Transverse colon (tissue), 4 donors: ENCODE data around the gene GBP5. TPM values are rescaled to one million over a fixed set of nuclear protein-coding genes. Genes with fewer than 3 reads are reported as not detected.

Experiments
- DNase-seq: peaks from one replicate; pipeline ENCODE4 v3.0.0-alpha.2; 2019
- H3K27ac ChIP-seq, 4 donors: fragments of 200-600 bp; sonication (generic); 2 replicates each; pipeline ENCODE4 v1.5.1; 2016 to 2018; ENCODE audit warnings: inconsistent platforms in 4 of 4
- H3K27me3 ChIP-seq: fragments of 200-600 bp; sonication (generic); 2 replicates; pipeline ENCODE4 v1.5.1; 2017; ENCODE audit warnings: inconsistent platforms
- H3K36me3 ChIP-seq, 4 donors: fragments of 200-600 bp; sonication (generic); 2 replicates each; pipeline ENCODE4 v1.5.1; 2017 to 2019; ENCODE audit warnings: inconsistent platforms in 4 of 4
- H3K4me1 ChIP-seq, 4 donors: fragments of 200-600 bp; sonication (generic); 2 replicates each; pipeline ENCODE4 v1.5.1; 2017 to 2020; ENCODE audit warnings: inconsistent platforms in 4 of 4
- H3K4me3 ChIP-seq, 4 donors: fragments of 200-600 bp; sonication (generic); 1 replicate in 1 of 4; 2 replicates in 3 of 4; pipeline versions ENCODE4 v1.5.1 to v1.6.1; 2017 to 2019; ENCODE audit warnings: inconsistent platforms in 4 of 4
- H3K9me3 ChIP-seq, 2 donors: fragments of 200-600 bp; sonication (generic); 2 replicates each; pipeline ENCODE4 v1.5.1; 2017 to 2019; ENCODE audit warnings: inconsistent platforms in 2 of 2
- CTCF ChIP-seq, 5 experiments: fragments of 200-600 bp in 3 of 5; fragments of 450-650 bp in 2 of 5; sonication (generic) in 3 of 5; IDR thresholded peaks; 1 replicate in 2 of 5; 2 replicates in 3 of 5; pipeline ENCODE4 v1.5.1; 2016 to 2017; ENCODE audit warnings: antibody characterized with exemption in 5 of 5, inconsistent platforms in 3 of 5, mild to moderate bottlenecking in 2 of 5, moderate library complexity in 1 of 5
- EP300 ChIP-seq: sonication (generic); formaldehyde crosslinking; IDR thresholded peaks from one replicate; pipeline ENCODE4 v1.6.1; 2017; ENCODE audit warnings: antibody characterized with exemption, low read depth
- POLR2A ChIP-seq: fragments of 450-650 bp; IDR thresholded peaks from one replicate; pipeline ENCODE4 v1.6.1; 2016; ENCODE audit warnings: antibody characterized with exemption, mild to moderate bottlenecking, moderate library complexity
- POLR2AphosphoS5 ChIP-seq, 3 donors: sonication (generic); formaldehyde crosslinking; IDR thresholded peaks; one replicate each; pipeline ENCODE4 v1.6.1; 2016; ENCODE audit warnings: antibody characterized with exemption in 3 of 3
- WGBS, 2 donors: methylation state at CpG; one replicate each; pipeline ENCODE4 v1.1.5; 2018; ENCODE audit warnings: low coverage in 1 of 2; 5-methylcytosine and 5-hydroxymethylcytosine counted together
- in situ Hi-C, 4 donors: fragments of 200-750 bp; cut with MboI; loops; one replicate each; pipeline versions ENCODE4 v1.15.0 to v1.15.1; 2017; ENCODE audit warnings: low sequenced_read_pairs in 3 of 4, low pct_ligation_motif_present in 1 of 4, low pct_unique_long_range_greater_than_20kb in 1 of 4
- intact Hi-C: fragments of 100-400 bp; cut with DNase I; formaldehyde crosslinking; loops from one replicate; pipeline ENCODE4 v1.15.1; 2023; ENCODE audit warnings: low total_unique reads
- total RNA-seq, 4 donors: library from RNA; depleted of rRNA; stranded (reverse); fragments of >200 nt; gene quantifications; one replicate each; pipeline ENCODE4 v1.1.0, GENCODE V29; 2016

The GBP5 gene
- total RNA-seq, 4 donors from 2014 or later = 1.5 to 7.3 TPM; not detected in 2

DNA sequence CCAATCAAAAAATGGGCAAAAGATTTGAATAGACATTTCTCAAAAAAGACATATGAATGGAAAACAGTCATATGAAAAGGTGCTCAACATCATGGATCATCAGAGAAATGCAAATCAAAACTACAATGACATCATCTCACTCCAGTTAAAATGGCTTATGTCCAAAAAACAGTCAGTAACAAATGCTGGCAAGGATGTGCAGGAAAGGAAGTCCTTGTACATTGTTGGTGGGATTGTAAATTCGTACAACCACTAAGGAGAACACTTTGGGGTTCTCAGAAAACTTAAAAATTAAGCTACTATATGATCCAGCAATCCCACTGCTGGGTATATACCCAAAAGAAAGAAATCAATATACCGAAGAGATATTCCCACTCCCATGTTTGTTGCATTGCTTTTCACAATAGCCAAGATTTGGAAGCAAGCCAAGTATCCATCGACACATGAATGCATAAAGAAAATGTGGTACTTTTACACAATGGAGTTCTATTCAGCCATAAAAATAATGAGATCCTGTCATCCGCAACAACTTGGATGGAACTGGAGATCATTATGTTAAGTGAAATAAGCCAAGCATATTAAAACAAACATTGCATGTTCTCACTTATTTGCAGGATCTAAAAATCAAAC, 17.9 kb downstream of the GBP5 start:
- Histone ChIP-seq H3K27me3 (no peaks in the 10 kb centered on the region), H3K36me3 (no peaks in the 10 kb centered on the region), H3K27ac (no peak overlapping the region), H3K4me3 (no peak overlapping the region), H3K9me3 (no peaks in the 10 kb centered on the region), H3K4me1 (peaks cover 0 to under 1% (median 0%) of the 10 kb centered on the region in 4 donors)
- intact Hi-C loops (no loop called here), in situ Hi-C loops (no loop called here)
- WGBS, 2 donors = 80 to 87% methylated on average over 4 of the region's 4 CpGs
- no peak for TF ChIP-seq POLR2A
- TF ChIP-seq EP300 = no peak
- TF ChIP-seq POLR2AphosphoS5 (IDR thresholded peaks at IDR 0.05) = no peak
- TF ChIP-seq CTCF (IDR thresholded peaks at IDR 0.05) = no peak
- no peak for DNase-seq

- in situ Hi-C loops = no loop called here
- 74 to 89% methylated on average over 3 of the region's 3 CpGs for WGBS, 2 donors
- no peak overlapping the region for H3K4me3 ChIP-seq
Measured at GRCh38 chr1:89243046-89243445, 29.6 kb downstream of the GBP5 start.

More at GRCh38 chr1:89243046-89243445, 29.6 kb downstream of the GBP5 start:
- H3K4me1 ChIP-seq = no peaks in the 10 kb centered on the region
- H3K9me3 ChIP-seq = peaks cover 0 to 2% of the 10 kb centered on the region in 2 donors
- H3K27me3 ChIP-seq = no peaks in the 10 kb centered on the region
- no peak for DNase-seq
- TF ChIP-seq POLR2AphosphoS5 (IDR thresholded peaks at IDR 0.05) = no peak
- no peaks in the 10 kb centered on the region for H3K36me3 ChIP-seq
- no peak overlapping the region for H3K27ac ChIP-seq
- intact Hi-C loops = no loop called here

Other genes starting within 250 kb of the GBP5 start
- 100 to 1,000 TPM in 1 of 4 donors, 10 to 100 TPM in 2, 1 to 10 TPM in 1; 5.4 to 102 (median 55.2) TPM for gene GBP3, start 250.0 kb downstream of the GBP5 start, total RNA-seq
- 10 to 100 TPM in 3 of 4 donors, 1 to 10 TPM in 1; 3.0 to 50.2 (median 23.2) TPM for gene GBP1, start 207.7 kb downstream of the GBP5 start, total RNA-seq
- gene GBP2, start 146.7 kb downstream of the GBP5 start, total RNA-seq = 10 to 100 TPM; 13.7 to 77.5 (median 56.1) TPM
- gene GBP7, start 96.9 kb downstream of the GBP5 start, total RNA-seq = not detected
- 1 to 10 TPM in 2 of 4 donors, under 1 TPM in 1, not detected in 1; 1.00 to 3.8 (median 2.5) TPM for gene GBP4, start 73.9 kb downstream of the GBP5 start, total RNA-seq
- gene GBP6, start 91.2 kb upstream of the GBP5 start, total RNA-seq = not detected